ENCODE measurements around the gene NAT10. TPM values are rescaled to one million over a fixed set of nuclear protein-coding genes. Genes with fewer than 3 reads are reported as not detected.

Gene NAT10
- total and polyA plus RNA-seq, 4 donors, result 8.9 to 42.4 (median 29.4) TPM

- Histone ChIP-seq H3K27ac (ENCODE audit: low read depth in 1 of 2, low read length in 2 of 2) (no peak overlapping the region), H3K4me1 (ENCODE audit: control insufficient read depth in 1 of 2, insufficient read depth in 2 of 2, low read length in 2 of 2) (no peaks in the 10 kb centered on the region), H3K36me3 (ENCODE audit: control insufficient read depth in 1 of 2, insufficient read depth in 2 of 2, low read length in 1 of 2) (no peaks in the 10 kb centered on the region), H3K4me3 (ENCODE audit: low read length in 2 of 2) (no peak overlapping the region), H3K27me3 (ENCODE audit: control insufficient read depth in 1 of 2, insufficient read depth in 2 of 2, low read length in 1 of 2) (no peaks in the 10 kb centered on the region), H3K9me3 (ENCODE audit: control insufficient read depth, low read length) (no peaks in the 10 kb centered on the region)
- DNase-seq (no peak), ATAC-seq (ENCODE audit: low FRiP score) (no peak)
- 87 to 89% methylated on average over 2 of the region's 2 CpGs for WGBS, 2 donors
- intact Hi-C loops (cut with DNase I), result no loop called here
These were observed 77.0 kb downstream of the NAT10 start for GRCh38 chr11:34182425-34182824.

GRCh38 chr11:34182921-34183685 lies 77.7 kb downstream of the NAT10 start:
- H3K4me3 ChIP-seq (ENCODE audit: low read length in 2 of 2), result no peak overlapping the region
- ATAC-seq (ENCODE audit: low FRiP score) (no peak), DNase-seq (no peak)
- H3K36me3 ChIP-seq (ENCODE audit: control insufficient read depth in 1 of 2, insufficient read depth in 2 of 2, low read length in 1 of 2), result no peaks in the 10 kb centered on the region
- no peaks in the 10 kb centered on the region for H3K9me3 ChIP-seq (ENCODE audit: control insufficient read depth, low read length)
- no peak overlapping the region for H3K27ac ChIP-seq (ENCODE audit: low read depth in 1 of 2, low read length in 2 of 2)
- no peaks in the 10 kb centered on the region for H3K27me3 ChIP-seq (ENCODE audit: control insufficient read depth in 1 of 2, insufficient read depth in 2 of 2, low read length in 1 of 2)
- 94 to 97% methylated on average over 13 of the region's 13 CpGs for WGBS, 2 donors
- no peaks in the 10 kb centered on the region for H3K4me1 ChIP-seq (ENCODE audit: control insufficient read depth in 1 of 2, insufficient read depth in 2 of 2, low read length in 2 of 2)
- intact Hi-C loops (cut with DNase I), result no loop called here

- Histone ChIP-seq H3K36me3 (ENCODE audit: control insufficient read depth in 1 of 2, insufficient read depth in 2 of 2, low read length in 1 of 2) (no peaks in the 10 kb centered on the region), H3K27me3 (ENCODE audit: control insufficient read depth in 1 of 2, insufficient read depth in 2 of 2, low read length in 1 of 2) (no peaks in the 10 kb centered on the region), H3K4me1 (ENCODE audit: control insufficient read depth in 1 of 2, insufficient read depth in 2 of 2, low read length in 2 of 2) (no peaks in the 10 kb centered on the region), H3K9me3 (ENCODE audit: control insufficient read depth, low read length) (no peaks in the 10 kb centered on the region), H3K27ac (ENCODE audit: low read depth in 1 of 2, low read length in 2 of 2) (no peak overlapping the region), H3K4me3 (ENCODE audit: low read length in 2 of 2) (no peak overlapping the region)
- intact Hi-C loops (cut with DNase I), result no loop called here
- WGBS, 2 donors, result 41 to 49% methylated on average over 9 of the region's 9 CpGs
- ATAC-seq (ENCODE audit: low FRiP score) (no peak), DNase-seq (no peak)
These were observed 78.5 kb downstream of the NAT10 start for GRCh38 chr11:34183848-34184391.

- H3K27ac ChIP-seq (ENCODE audit: low read depth in 1 of 2, low read length in 2 of 2), result no peak overlapping the region
- 91 to 92% methylated on average over 14 of the region's 14 CpGs for WGBS, 2 donors
- intact Hi-C loops (cut with DNase I), result no loop called here
- no peaks in the 10 kb centered on the region for H3K36me3 ChIP-seq (ENCODE audit: control insufficient read depth in 1 of 2, insufficient read depth in 2 of 2, low read length in 1 of 2)
- H3K4me3 ChIP-seq (ENCODE audit: low read length in 2 of 2), result no peak overlapping the region
- no peaks in the 10 kb centered on the region for H3K9me3 ChIP-seq (ENCODE audit: control insufficient read depth, low read length)
- H3K4me1 ChIP-seq (ENCODE audit: control insufficient read depth in 1 of 2, insufficient read depth in 2 of 2, low read length in 2 of 2), result no peaks in the 10 kb centered on the region
- no peak for ATAC-seq (ENCODE audit: low FRiP score)
- H3K27me3 ChIP-seq (ENCODE audit: control insufficient read depth in 1 of 2, insufficient read depth in 2 of 2, low read length in 1 of 2), result no peaks in the 10 kb centered on the region
- no peak for DNase-seq
These were observed 79.1 kb downstream of the NAT10 start for GRCh38 chr11:34184505-34185015.

GRCh38 chr11:34185926-34186841 lies 80.8 kb downstream of the NAT10 start:
- Histone ChIP-seq H3K27me3 (ENCODE audit: control insufficient read depth in 1 of 2, insufficient read depth in 2 of 2, low read length in 1 of 2) (no peaks in the 10 kb centered on the region), H3K4me3 (ENCODE audit: low read length in 2 of 2) (no peak overlapping the region), H3K4me1 (ENCODE audit: control insufficient read depth in 1 of 2, insufficient read depth in 2 of 2, low read length in 2 of 2) (no peaks in the 10 kb centered on the region), H3K36me3 (ENCODE audit: control insufficient read depth in 1 of 2, insufficient read depth in 2 of 2, low read length in 1 of 2) (no peaks in the 10 kb centered on the region), H3K9me3 (ENCODE audit: control insufficient read depth, low read length) (no peaks in the 10 kb centered on the region), H3K27ac (ENCODE audit: low read depth in 1 of 2, low read length in 2 of 2) (no peak overlapping the region)
- intact Hi-C loops (cut with DNase I), result no loop called here
- WGBS, 2 donors, result 35 to 46% methylated on average over 22 of the region's 22 CpGs
- DNase-seq (no peak), ATAC-seq (ENCODE audit: low FRiP score) (peak; percentile 12)

GRCh38 chr11:34188181-34188580 lies 82.8 kb downstream of the NAT10 start:
- H3K36me3 ChIP-seq (ENCODE audit: control insufficient read depth in 1 of 2, insufficient read depth in 2 of 2, low read length in 1 of 2), result no peaks in the 10 kb centered on the region
- H3K27me3 ChIP-seq (ENCODE audit: control insufficient read depth in 1 of 2, insufficient read depth in 2 of 2, low read length in 1 of 2), result no peaks in the 10 kb centered on the region
- H3K27ac ChIP-seq (ENCODE audit: low read depth in 1 of 2, low read length in 2 of 2), result no peak overlapping the region
- H3K9me3 ChIP-seq (ENCODE audit: control insufficient read depth, low read length), result no peaks in the 10 kb centered on the region
- no peak for ATAC-seq (ENCODE audit: low FRiP score)
- no peaks in the 10 kb centered on the region for H3K4me1 ChIP-seq (ENCODE audit: control insufficient read depth in 1 of 2, insufficient read depth in 2 of 2, low read length in 2 of 2)
- H3K4me3 ChIP-seq (ENCODE audit: low read length in 2 of 2), result no peak overlapping the region
- WGBS, 2 donors, result 89 to 90% methylated on average over 5 of the region's 5 CpGs
- DNase-seq, result no peak
- intact Hi-C loops (cut with DNase I), result no loop called here

- no peaks in the 10 kb centered on the region for H3K27me3 ChIP-seq (ENCODE audit: control insufficient read depth in 1 of 2, insufficient read depth in 2 of 2, low read length in 1 of 2)
- DNase-seq (no peak), ATAC-seq (ENCODE audit: low FRiP score) (no peak)
- no peak overlapping the region for H3K4me3 ChIP-seq (ENCODE audit: low read length in 2 of 2)
- H3K9me3 ChIP-seq (ENCODE audit: control insufficient read depth, low read length), result no peaks in the 10 kb centered on the region
- intact Hi-C loops (cut with DNase I), result no loop called here
- WGBS, 2 donors, result 87 to 88% methylated on average over 9 of the region's 9 CpGs
- no peaks in the 10 kb centered on the region for H3K4me1 ChIP-seq (ENCODE audit: control insufficient read depth in 1 of 2, insufficient read depth in 2 of 2, low read length in 2 of 2)
- no peak overlapping the region for H3K27ac ChIP-seq (ENCODE audit: low read depth in 1 of 2, low read length in 2 of 2)
- H3K36me3 ChIP-seq (ENCODE audit: control insufficient read depth in 1 of 2, insufficient read depth in 2 of 2, low read length in 1 of 2), result no peaks in the 10 kb centered on the region
These were observed 83.8 kb downstream of the NAT10 start for GRCh38 chr11:34189191-34189590.

GRCh38 chr11:34190192-34191139 lies 85.0 kb downstream of the NAT10 start:
- Histone ChIP-seq H3K4me1 (ENCODE audit: control insufficient read depth in 1 of 2, insufficient read depth in 2 of 2, low read length in 2 of 2) (no peaks in the 10 kb centered on the region), H3K36me3 (ENCODE audit: control insufficient read depth in 1 of 2, insufficient read depth in 2 of 2, low read length in 1 of 2) (no peaks in the 10 kb centered on the region), H3K27ac (ENCODE audit: low read depth in 1 of 2, low read length in 2 of 2) (no peak overlapping the region), H3K9me3 (ENCODE audit: control insufficient read depth, low read length) (no peaks in the 10 kb centered on the region), H3K27me3 (ENCODE audit: control insufficient read depth in 1 of 2, insufficient read depth in 2 of 2, low read length in 1 of 2) (no peaks in the 10 kb centered on the region), H3K4me3 (ENCODE audit: low read length in 2 of 2) (no peak overlapping the region)
- 93 to 95% methylated on average over 8 of the region's 8 CpGs for whole genome bisulfite sequencing, 2 donors
- ATAC-seq (ENCODE audit: low FRiP score), result no peak
- intact Hi-C loops (cut with DNase I), result loop anchor here in 1 of 2 donors (5.0 kb wide), 1 partner anchor 167 kb away; the partner anchor contains the start of gene ABTB2
- DNase-seq, result no peak
